Fibroblast of mammary gland (primary cell): Measurements from ENCODE around the gene DDX1.

Experiments
- DNase-seq: peaks from one replicate; pipeline ENCODE4 v3.0.0-alpha.2; 2010; ENCODE audit warnings: low read depth
- H3K4me3 ChIP-seq: 2 replicates; pipeline ENCODE4 v1.5.1; 2011; ENCODE audit warnings: low read depth, mild to moderate bottlenecking, low read length, moderate library complexity; ENCODE audit not compliant: control insufficient read depth
- TF ChIP-seq, protein P1 (sequence below): conservative IDR thresholded peaks from 2 replicates; pipeline ENCODE4 v1.5.1; 2011; ENCODE audit warnings: low read depth, low read length, inconsistent platforms; ENCODE audit not compliant: control insufficient read depth, insufficient read depth

The DDX1 gene

DNA sequence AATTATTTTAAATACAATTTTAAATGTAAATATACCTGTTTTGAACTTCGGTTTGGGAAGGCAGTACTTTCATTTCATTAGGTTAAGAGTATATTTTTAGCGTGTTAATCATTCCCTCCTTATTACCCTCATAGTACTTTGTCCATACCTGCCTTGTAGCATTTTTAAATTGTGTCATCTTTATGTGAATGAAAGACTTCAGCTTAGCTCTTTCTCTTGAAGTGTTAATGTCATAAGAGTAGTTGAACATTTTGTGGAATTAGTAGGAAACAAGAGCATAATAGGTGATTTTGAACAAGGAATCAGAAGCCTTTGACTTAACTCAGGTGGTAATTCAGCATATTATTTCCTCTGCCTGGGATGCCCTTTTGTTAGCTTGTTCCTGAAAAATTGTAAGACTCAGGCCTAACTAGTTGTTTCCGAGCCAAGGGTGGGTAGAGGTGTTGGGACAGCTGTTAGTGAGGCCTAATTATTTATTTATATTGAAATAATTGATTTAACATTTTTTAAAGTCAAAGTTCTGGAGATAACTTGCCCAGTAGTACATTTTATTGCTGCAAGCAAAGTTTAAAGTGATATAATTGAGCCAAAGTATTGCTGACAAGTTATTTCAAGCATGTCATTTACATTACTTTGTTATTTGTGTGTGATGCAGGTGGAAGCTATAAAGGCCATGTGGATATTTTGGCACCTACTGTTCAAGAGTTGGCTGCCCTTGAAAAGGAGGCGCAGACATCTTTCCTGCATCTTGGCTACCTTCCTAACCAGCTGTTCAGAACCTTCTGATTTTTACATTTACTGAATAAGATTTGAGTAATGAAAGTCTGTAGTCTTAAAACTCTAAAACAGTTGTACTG is 38.7 kb downstream of the DDX1 start:
- no peak overlapping the region for H3K4me3 ChIP-seq
- no peak for DNase-seq
- TF ChIP-seq, protein P1, sequence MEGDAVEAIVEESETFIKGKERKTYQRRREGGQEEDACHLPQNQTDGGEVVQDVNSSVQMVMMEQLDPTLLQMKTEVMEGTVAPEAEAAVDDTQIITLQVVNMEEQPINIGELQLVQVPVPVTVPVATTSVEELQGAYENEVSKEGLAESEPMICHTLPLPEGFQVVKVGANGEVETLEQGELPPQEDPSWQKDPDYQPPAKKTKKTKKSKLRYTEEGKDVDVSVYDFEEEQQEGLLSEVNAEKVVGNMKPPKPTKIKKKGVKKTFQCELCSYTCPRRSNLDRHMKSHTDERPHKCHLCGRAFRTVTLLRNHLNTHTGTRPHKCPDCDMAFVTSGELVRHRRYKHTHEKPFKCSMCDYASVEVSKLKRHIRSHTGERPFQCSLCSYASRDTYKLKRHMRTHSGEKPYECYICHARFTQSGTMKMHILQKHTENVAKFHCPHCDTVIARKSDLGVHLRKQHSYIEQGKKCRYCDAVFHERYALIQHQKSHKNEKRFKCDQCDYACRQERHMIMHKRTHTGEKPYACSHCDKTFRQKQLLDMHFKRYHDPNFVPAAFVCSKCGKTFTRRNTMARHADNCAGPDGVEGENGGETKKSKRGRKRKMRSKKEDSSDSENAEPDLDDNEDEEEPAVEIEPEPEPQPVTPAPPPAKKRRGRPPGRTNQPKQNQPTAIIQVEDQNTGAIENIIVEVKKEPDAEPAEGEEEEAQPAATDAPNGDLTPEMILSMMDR, result no peak

DNA sequence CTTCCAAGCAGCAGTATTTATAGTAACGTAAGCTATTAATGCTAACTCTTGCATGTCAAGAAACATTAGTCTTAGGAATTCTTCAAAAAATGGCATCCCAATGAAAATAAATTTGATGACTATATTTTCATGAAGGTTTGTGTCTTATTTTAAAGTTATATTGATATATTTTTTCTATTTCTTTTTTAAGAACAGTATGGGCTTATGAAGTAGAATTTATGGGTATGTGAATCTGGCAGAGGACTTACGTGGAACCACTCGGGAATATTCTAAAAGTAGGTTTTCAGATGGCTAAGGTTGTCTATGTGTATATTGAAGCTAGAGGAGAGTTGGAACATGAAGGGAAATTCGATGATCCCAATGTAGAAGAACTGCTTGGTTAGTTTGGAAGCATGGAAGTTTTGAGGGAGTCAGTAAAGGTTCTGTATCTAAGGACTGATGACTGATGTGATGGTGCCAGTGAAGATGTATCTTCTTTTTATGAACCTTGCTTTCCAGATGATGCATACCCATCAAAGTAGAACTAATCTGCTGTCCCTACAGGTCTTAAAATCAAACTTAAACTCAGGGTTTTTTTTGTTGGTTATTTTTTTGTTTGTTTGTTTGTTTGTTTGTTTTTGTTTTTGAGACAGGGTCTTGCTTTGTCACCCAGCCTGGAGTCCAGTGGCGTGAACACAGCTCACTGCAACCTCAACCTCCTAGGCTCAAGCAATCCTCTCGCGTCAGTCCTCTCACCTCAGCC is 39.5 kb downstream of the DDX1 start:
- H3K4me3 ChIP-seq, result no peak overlapping the region
- TF ChIP-seq, protein P1, result no peak
- no peak for DNase-seq

DNA sequence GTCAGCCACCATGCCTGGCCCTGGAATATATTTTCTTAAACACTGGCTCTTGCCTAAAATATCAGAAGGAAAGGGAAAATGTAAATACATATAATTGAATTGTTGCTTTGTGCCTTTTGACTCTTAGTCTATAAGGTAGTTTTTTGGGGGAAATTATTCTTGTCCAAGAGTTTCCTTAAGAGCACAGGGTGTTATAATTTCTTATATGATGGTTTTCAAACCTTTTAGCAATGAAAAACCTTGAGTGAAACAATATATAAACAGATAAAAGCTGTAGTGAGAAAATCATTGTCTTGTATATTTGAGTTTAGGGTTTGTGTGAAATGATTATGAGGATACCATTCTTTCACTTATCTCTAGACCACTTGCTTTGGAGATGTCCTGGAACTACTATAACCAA is 40.2 kb downstream of the DDX1 start:
- TF ChIP-seq, protein P1, result no peak
- no peak for DNase-seq
- no peak overlapping the region for H3K4me3 ChIP-seq

DNA sequence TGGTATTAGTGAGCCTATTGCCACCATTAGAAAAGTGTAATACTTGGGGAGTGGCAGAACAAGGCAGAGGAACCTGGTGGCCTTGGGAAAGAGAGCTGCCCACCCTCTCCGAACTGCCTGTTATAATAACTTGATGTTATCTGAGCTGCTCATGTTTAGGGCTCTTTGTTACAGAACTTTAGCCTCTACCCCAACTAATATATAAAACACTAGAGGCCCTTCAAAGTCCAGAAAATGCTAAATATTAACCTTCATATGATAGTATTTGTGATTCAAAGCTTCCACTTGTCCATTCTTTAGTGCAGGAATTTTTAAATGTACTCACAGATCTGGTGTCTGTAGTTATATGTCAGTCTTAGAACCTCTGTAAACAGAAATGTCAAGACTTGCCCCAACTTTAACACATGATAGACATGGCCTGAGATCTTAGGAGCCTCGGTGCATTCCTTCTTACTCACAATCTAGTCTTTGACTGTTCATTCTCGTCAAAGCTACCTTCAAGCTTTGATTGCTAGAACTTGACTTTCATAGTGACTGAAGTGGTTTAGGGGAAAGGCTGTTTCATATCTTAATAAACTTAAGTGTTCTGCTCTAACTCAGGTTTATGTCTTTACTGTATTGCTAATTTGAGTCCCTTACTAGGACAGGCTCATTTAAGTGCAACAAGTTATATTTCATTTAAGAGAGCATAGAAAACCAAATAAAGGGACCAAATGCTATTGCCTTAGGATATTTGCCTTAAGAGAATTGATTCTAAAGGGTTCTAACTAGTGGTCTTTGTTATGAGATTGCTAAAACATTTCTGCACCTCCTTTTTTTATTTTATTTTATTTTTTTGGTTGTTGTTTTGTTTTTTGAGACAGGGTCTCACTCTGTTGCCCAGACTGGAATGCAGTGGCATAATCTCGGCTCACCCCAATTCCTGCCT is 41.6 kb downstream of the DDX1 start:
- TF ChIP-seq, protein P1, result no peak
- DNase-seq, result no peak
- no peak overlapping the region for H3K4me3 ChIP-seq

DNA sequence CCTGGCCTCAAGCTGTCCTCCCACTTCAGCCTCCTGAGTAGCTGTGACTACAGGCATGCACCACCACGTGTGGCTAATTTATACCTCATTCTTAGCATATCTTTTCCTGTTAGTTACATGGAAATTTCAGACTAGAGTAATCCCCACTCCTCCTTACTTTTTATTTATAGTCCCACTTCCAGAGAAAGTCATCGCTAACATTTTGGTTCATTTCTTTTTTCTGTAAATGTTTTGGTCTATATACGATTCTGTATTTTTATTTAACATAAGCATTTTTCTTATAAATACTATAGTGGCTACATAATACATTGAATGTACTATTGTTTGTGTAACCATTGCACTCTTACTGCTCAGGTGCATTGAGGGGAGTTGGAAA is 42.3 kb downstream of the DDX1 start:
- H3K4me3 ChIP-seq, result no peak overlapping the region
- no peak for DNase-seq
- TF ChIP-seq, protein P1, result no peak

DNA sequence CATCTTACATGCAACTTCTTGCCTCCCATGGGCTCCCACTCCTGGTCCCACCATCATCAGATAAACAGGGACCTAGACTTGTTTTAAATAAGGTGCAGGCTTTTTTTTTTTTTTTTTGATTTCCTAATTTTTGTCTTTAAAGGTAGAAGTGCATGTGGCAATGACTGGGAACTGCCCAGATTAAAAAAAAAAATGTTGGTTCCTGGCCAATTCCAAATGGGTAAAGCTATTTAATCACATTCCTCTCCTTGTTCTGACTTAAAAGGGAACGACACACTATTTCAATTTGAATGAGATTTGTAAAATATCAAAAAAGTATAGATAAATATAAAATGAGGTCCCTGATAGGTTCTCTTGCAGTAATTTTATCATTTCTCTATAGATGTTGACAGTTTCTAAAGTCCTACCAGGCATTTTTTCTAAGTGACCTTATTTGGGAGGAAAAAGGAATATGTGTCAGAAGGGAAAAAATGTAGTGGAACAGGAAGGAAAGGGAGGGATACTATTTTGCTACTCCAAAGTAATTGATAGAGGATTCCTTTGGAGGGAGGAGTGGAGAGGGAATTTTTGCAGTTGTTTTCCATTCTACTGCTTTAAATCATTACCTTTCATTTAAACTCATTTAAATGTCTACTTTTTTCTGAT is 43.3 kb downstream of the DDX1 start:
- TF ChIP-seq, protein P1, result no peak
- no peak overlapping the region for H3K4me3 ChIP-seq
- no peak for DNase-seq
